Measurements from ENCODE around the gene CDCA7L. TPM values are rescaled to one million over a fixed set of nuclear protein-coding genes. Genes with fewer than 3 reads are reported as not detected.

Gene CDCA7L
- 100 to 1,000 TPM in 1 of 4 donors, 10 to 100 TPM in 3; 29.2 to 129 (median 74.9) TPM for total RNA-seq

- intact Hi-C loops (cut with DNase I; ENCODE audit: low total_unique reads) = no loop called here
- no peak for TF ChIP-seq POLR2A (IDR thresholded peaks at IDR 0.05)
- TF ChIP-seq CTCF (IDR thresholded peaks at IDR 0.05) = no peak
- peak within 1 kb of the TSS; percentile 18 for H3K4me3 ChIP-seq (ENCODE audit: low read depth, poor library complexity, severe bottlenecking)
- peak; percentile 33 to 95 for DNase-seq (ENCODE audit: low spot score in 2 of 2)
- WGBS, 2 donors = 0 to 1% methylated on average over 10 to 47 of the region's 83 CpGs
Observed at GRCh38 chr7:21945454-21946221, at the start of gene CDCA7L. Gene CDCA7L, minus strand, starts transcription at chr7:21945899. Its CDS starts 95 bp downstream, at chr7:21945804.

- intact Hi-C loops (cut with DNase I; ENCODE audit: low total_unique reads) = no loop called here
- TF ChIP-seq POLR2A (IDR thresholded peaks at IDR 0.05) (no peak), CTCF (IDR thresholded peaks at IDR 0.05) (no peak)
- no peak for DNase-seq (ENCODE audit: low spot score in 2 of 2)
- no peak overlapping the region for H3K4me3 ChIP-seq (ENCODE audit: low read depth, poor library complexity, severe bottlenecking)
- WGBS, 2 donors = 83 to 89% methylated on average over 5 of the region's 5 CpGs
Observed at GRCh38 chr7:21986096-21986495, 40.4 kb upstream of the CDCA7L start.

- no peak for TF ChIP-seq POLR2A (IDR thresholded peaks at IDR 0.05)
- no peak for TF ChIP-seq CTCF (IDR thresholded peaks at IDR 0.05)
- intact Hi-C loops (cut with DNase I; ENCODE audit: low total_unique reads) = no loop called here
- 41 to 43% methylated on average over 2 of the region's 2 CpGs for WGBS, 2 donors
- no peak for DNase-seq (ENCODE audit: low spot score in 2 of 2)
- H3K4me3 ChIP-seq (ENCODE audit: low read depth, poor library complexity, severe bottlenecking) = no peak overlapping the region
Observed at GRCh38 chr7:21984042-21984441, 38.3 kb upstream of the CDCA7L start.

- intact Hi-C loops (cut with DNase I; ENCODE audit: low total_unique reads) = no loop called here
- DNase-seq (ENCODE audit: low spot score in 2 of 2) = no peak
- no peak overlapping the region for H3K4me3 ChIP-seq (ENCODE audit: low read depth, poor library complexity, severe bottlenecking)
- TF ChIP-seq CTCF (IDR thresholded peaks at IDR 0.05) (no peak), POLR2A (IDR thresholded peaks at IDR 0.05) (no peak)
- WGBS, 2 donors = 91% methylated on average over 2 of the region's 2 CpGs
Observed at GRCh38 chr7:21983056-21983455, 37.4 kb upstream of the CDCA7L start.

- intact Hi-C loops (cut with DNase I; ENCODE audit: low total_unique reads) = no loop called here
- WGBS, 2 donors = 66 to 86% methylated on average over 2 of the region's 2 CpGs
- DNase-seq (ENCODE audit: low spot score in 2 of 2) = no peak
- H3K4me3 ChIP-seq (ENCODE audit: low read depth, poor library complexity, severe bottlenecking) = no peak overlapping the region
- TF ChIP-seq POLR2A (IDR thresholded peaks at IDR 0.05) (no peak), CTCF (IDR thresholded peaks at IDR 0.05) (no peak)
Observed at GRCh38 chr7:21981524-21981923, 35.8 kb upstream of the CDCA7L start.

All from lower leg skin (tissue), 4 donors.